Measurements from ENCODE around the gene PDIA5.

Gene PDIA5

GRCh38 chr3:123194552-123194951, 127.7 kb downstream of the PDIA5 start:
- Histone ChIP-seq H3K4me3 (ENCODE audit: insufficient read depth in 1 of 2, low read depth in 1 of 2, low read length in 2 of 2) (no peak overlapping the region), H3K27me3 (ENCODE audit: control insufficient read depth in 1 of 2, insufficient read depth in 1 of 2, low read length in 2 of 2) (no peaks in the 10 kb centered on the region), H2AFZ (ENCODE audit: low read depth, low read length) (no peak overlapping the region), H3K14ac (ENCODE audit: low read length in 2 of 2) (no peak overlapping the region), H3K4ac (ENCODE audit: low read depth in 1 of 2, low read length in 2 of 2) (no peak overlapping the region), H2AK5ac (ENCODE audit: low read length, severe bottlenecking) (no peak overlapping the region), H2BK15ac (ENCODE audit: low read depth, poor library complexity, severe bottlenecking) (no peak overlapping the region), H4K91ac (ENCODE audit: low read length) (no peak overlapping the region), H2BK5ac (ENCODE audit: low read depth, low read length, poor library complexity, severe bottlenecking) (no peak overlapping the region), H3K18ac (ENCODE audit: low read depth in 1 of 2, low read length in 2 of 2) (no peak overlapping the region), H3K4me2 (ENCODE audit: low read length, poor library complexity, severe bottlenecking) (no peak overlapping the region), H3K27ac (ENCODE audit: low read length, poor library complexity, severe bottlenecking) (no peak overlapping the region), H2BK120ac (ENCODE audit: low read depth, low read length) (no peak overlapping the region), H3K36me3 (ENCODE audit: control insufficient read depth in 1 of 2, insufficient read depth in 2 of 2, low read depth in 1 of 2, low read length in 2 of 2) (no peaks in the 10 kb centered on the region), H3K79me1 (replicated peaks; ENCODE audit: low read length, poor library complexity, severe bottlenecking) (no peaks in the 10 kb centered on the region), H3K9me3 (ENCODE audit: control insufficient read depth, low read length) (peaks cover 6% of the 10 kb centered on the region), H3K23ac (ENCODE audit: low read length in 2 of 2) (no peak overlapping the region), H2BK12ac (ENCODE audit: low read length in 2 of 2) (no peak overlapping the region), H4K8ac (ENCODE audit: low read length) (no peak overlapping the region), H3K9ac (ENCODE audit: low read length) (no peak overlapping the region), H3K4me1 (ENCODE audit: control insufficient read depth, insufficient read depth, low read depth, low read length) (no peaks in the 10 kb centered on the region)
- DNase-seq = peak; percentile 49
- WGBS = 12% methylated on average over 9 of the region's 10 CpGs

- Histone ChIP-seq H3K79me1 (replicated peaks; ENCODE audit: low read length, poor library complexity, severe bottlenecking) (peaks cover 8% of the 10 kb centered on the region), H2BK15ac (ENCODE audit: low read depth, poor library complexity, severe bottlenecking) (no peak overlapping the region)
These were observed 131.5 kb downstream of the PDIA5 start for GRCh38 chr3:123198372-123198771.

GRCh38 chr3:123201223-123201556, 134.4 kb downstream of the PDIA5 start:
- no peaks in the 10 kb centered on the region for H3K36me3 ChIP-seq (ENCODE audit: control insufficient read depth in 1 of 2, insufficient read depth in 2 of 2, low read depth in 1 of 2, low read length in 2 of 2)
- H2BK12ac ChIP-seq (ENCODE audit: low read length in 2 of 2) = no peak overlapping the region
- peaks cover 4% of the 10 kb centered on the region for H3K4me1 ChIP-seq (ENCODE audit: control insufficient read depth, insufficient read depth, low read depth, low read length)
- H2BK5ac ChIP-seq (ENCODE audit: low read depth, low read length, poor library complexity, severe bottlenecking) = no peak overlapping the region
- peaks cover 18% of the 10 kb centered on the region for H3K79me1 ChIP-seq (replicated peaks; ENCODE audit: low read length, poor library complexity, severe bottlenecking)
- H3K27ac ChIP-seq (ENCODE audit: low read length, poor library complexity, severe bottlenecking) = no peak overlapping the region
- H2BK120ac ChIP-seq (ENCODE audit: low read depth, low read length) = no peak overlapping the region
- H3K4ac ChIP-seq (ENCODE audit: low read depth in 1 of 2, low read length in 2 of 2) = peak overlapping the region; percentile 9 to 52
- H3K23ac ChIP-seq (ENCODE audit: low read length in 2 of 2) = no peak overlapping the region
- peak overlapping the region; percentile 90 for H2AFZ ChIP-seq (ENCODE audit: low read depth, low read length)
- H4K91ac ChIP-seq (ENCODE audit: low read length) = peak overlapping the region; percentile 3
- peak overlapping the region; percentile 25 to 49 for H3K18ac ChIP-seq (ENCODE audit: low read depth in 1 of 2, low read length in 2 of 2)
- DNase-seq = no peak
- H2AK5ac ChIP-seq (ENCODE audit: low read length, severe bottlenecking) = no peak overlapping the region
- H3K4me3 ChIP-seq (ENCODE audit: insufficient read depth in 1 of 2, low read depth in 1 of 2, low read length in 2 of 2) = peak overlapping the region; percentile 39 to 93
- H3K4me2 ChIP-seq (ENCODE audit: low read length, poor library complexity, severe bottlenecking) = peak overlapping the region; percentile 84
- no peaks in the 10 kb centered on the region for H3K27me3 ChIP-seq (ENCODE audit: control insufficient read depth in 1 of 2, insufficient read depth in 1 of 2, low read length in 2 of 2)
- no peak overlapping the region for H2BK15ac ChIP-seq (ENCODE audit: low read depth, poor library complexity, severe bottlenecking)
- peak overlapping the region in 1 of 2 experiments; percentile 9 for H3K14ac ChIP-seq (ENCODE audit: low read length in 2 of 2)
- 12% methylated on average over 6 of the region's 6 CpGs for WGBS
- H3K9me3 ChIP-seq (ENCODE audit: control insufficient read depth, low read length) = peaks cover 6% of the 10 kb centered on the region
- H3K9ac ChIP-seq (ENCODE audit: low read length) = peak overlapping the region; percentile 94
- peak overlapping the region; percentile 47 for H4K8ac ChIP-seq (ENCODE audit: low read length)

More at GRCh38 chr3:123198372-123198771, 131.5 kb downstream of the PDIA5 start:
- Histone ChIP-seq H3K4ac (ENCODE audit: low read depth in 1 of 2, low read length in 2 of 2) (no peak overlapping the region), H2BK5ac (ENCODE audit: low read depth, low read length, poor library complexity, severe bottlenecking) (no peak overlapping the region), H2BK12ac (ENCODE audit: low read length in 2 of 2) (no peak overlapping the region), H3K9ac (ENCODE audit: low read length) (no peak overlapping the region), H2AK5ac (ENCODE audit: low read length, severe bottlenecking) (no peak overlapping the region), H2BK120ac (ENCODE audit: low read depth, low read length) (no peak overlapping the region), H3K23ac (ENCODE audit: low read length in 2 of 2) (no peak overlapping the region), H3K27ac (ENCODE audit: low read length, poor library complexity, severe bottlenecking) (no peak overlapping the region), H3K9me3 (ENCODE audit: control insufficient read depth, low read length) (peaks cover 6% of the 10 kb centered on the region), H2AFZ (ENCODE audit: low read depth, low read length) (no peak overlapping the region), H3K4me1 (ENCODE audit: control insufficient read depth, insufficient read depth, low read depth, low read length) (peaks cover 4% of the 10 kb centered on the region), H3K14ac (ENCODE audit: low read length in 2 of 2) (no peak overlapping the region), H3K27me3 (ENCODE audit: control insufficient read depth in 1 of 2, insufficient read depth in 1 of 2, low read length in 2 of 2) (no peaks in the 10 kb centered on the region), H4K8ac (ENCODE audit: low read length) (no peak overlapping the region), H4K91ac (ENCODE audit: low read length) (no peak overlapping the region), H3K36me3 (ENCODE audit: control insufficient read depth in 1 of 2, insufficient read depth in 2 of 2, low read depth in 1 of 2, low read length in 2 of 2) (no peaks in the 10 kb centered on the region), H3K18ac (ENCODE audit: low read depth in 1 of 2, low read length in 2 of 2) (no peak overlapping the region), H3K4me3 (ENCODE audit: insufficient read depth in 1 of 2, low read depth in 1 of 2, low read length in 2 of 2) (no peak overlapping the region), H3K4me2 (ENCODE audit: low read length, poor library complexity, severe bottlenecking) (no peak overlapping the region)
- WGBS = no CpG with 5 or more reads among the region's 1 CpG
- no peak for DNase-seq

- DNase-seq = peak; percentile 92
- H4K8ac ChIP-seq (ENCODE audit: low read length) = peak within 1 kb of the TSS; percentile 94
- H2AFZ ChIP-seq (ENCODE audit: low read depth, low read length) = peak within 1 kb of the TSS; percentile 96
- H3K36me3 ChIP-seq (ENCODE audit: control insufficient read depth in 1 of 2, insufficient read depth in 2 of 2, low read depth in 1 of 2, low read length in 2 of 2) = no peaks in the 10 kb centered on the region
- H3K79me1 ChIP-seq (replicated peaks; ENCODE audit: low read length, poor library complexity, severe bottlenecking) = peaks cover 18% of the 10 kb centered on the region
- peak within 1 kb of the TSS; percentile 91 for H4K91ac ChIP-seq (ENCODE audit: low read length)
- H3K4me3 ChIP-seq (ENCODE audit: insufficient read depth in 1 of 2, low read depth in 1 of 2, low read length in 2 of 2) = peak within 1 kb of the TSS; percentile 91 to 93
- H3K23ac ChIP-seq (ENCODE audit: low read length in 2 of 2) = peak within 1 kb of the TSS in 1 of 2 experiments; percentile 99
- H3K4me2 ChIP-seq (ENCODE audit: low read length, poor library complexity, severe bottlenecking) = peak within 1 kb of the TSS; percentile 92
- H3K27me3 ChIP-seq (ENCODE audit: control insufficient read depth in 1 of 2, insufficient read depth in 1 of 2, low read length in 2 of 2) = no peaks in the 10 kb centered on the region
- H3K27ac ChIP-seq (ENCODE audit: low read length, poor library complexity, severe bottlenecking) = no peak within 1 kb of the TSS
- H2BK120ac ChIP-seq (ENCODE audit: low read depth, low read length) = peak within 1 kb of the TSS; percentile 88
- WGBS = under 1% methylated on average over 59 of the region's 60 CpGs
- peaks cover 4% of the 10 kb centered on the region for H3K4me1 ChIP-seq (ENCODE audit: control insufficient read depth, insufficient read depth, low read depth, low read length)
- peak within 1 kb of the TSS; percentile 77 to 92 for H3K18ac ChIP-seq (ENCODE audit: low read depth in 1 of 2, low read length in 2 of 2)
- H2AK5ac ChIP-seq (ENCODE audit: low read length, severe bottlenecking) = no peak within 1 kb of the TSS
- H2BK5ac ChIP-seq (ENCODE audit: low read depth, low read length, poor library complexity, severe bottlenecking) = no peak within 1 kb of the TSS
- H3K9me3 ChIP-seq (ENCODE audit: control insufficient read depth, low read length) = peaks cover 6% of the 10 kb centered on the region
- H2BK15ac ChIP-seq (ENCODE audit: low read depth, poor library complexity, severe bottlenecking) = no peak within 1 kb of the TSS
- H2BK12ac ChIP-seq (ENCODE audit: low read length in 2 of 2) = peak within 1 kb of the TSS in 1 of 2 experiments; percentile 1
- H3K9ac ChIP-seq (ENCODE audit: low read length) = peak within 1 kb of the TSS; percentile 94
- H3K14ac ChIP-seq (ENCODE audit: low read length in 2 of 2) = peak within 1 kb of the TSS; percentile 21 to 50
- H3K4ac ChIP-seq (ENCODE audit: low read depth in 1 of 2, low read length in 2 of 2) = peak within 1 kb of the TSS; percentile 47 to 95
These were observed 135.0 kb downstream of the PDIA5 start, which contains the start of gene SEC22A for GRCh38 chr3:123201557-123202427. TSS of gene SEC22A (plus strand) at chr3:123201943. CDS start at chr3:123209218, 7,275 bp downstream.

All from mesenchymal stem cell (in vitro differentiated cells and primary cell).